ENCODE results near the gene MRGPRE.

Gene MRGPRE

DNA sequence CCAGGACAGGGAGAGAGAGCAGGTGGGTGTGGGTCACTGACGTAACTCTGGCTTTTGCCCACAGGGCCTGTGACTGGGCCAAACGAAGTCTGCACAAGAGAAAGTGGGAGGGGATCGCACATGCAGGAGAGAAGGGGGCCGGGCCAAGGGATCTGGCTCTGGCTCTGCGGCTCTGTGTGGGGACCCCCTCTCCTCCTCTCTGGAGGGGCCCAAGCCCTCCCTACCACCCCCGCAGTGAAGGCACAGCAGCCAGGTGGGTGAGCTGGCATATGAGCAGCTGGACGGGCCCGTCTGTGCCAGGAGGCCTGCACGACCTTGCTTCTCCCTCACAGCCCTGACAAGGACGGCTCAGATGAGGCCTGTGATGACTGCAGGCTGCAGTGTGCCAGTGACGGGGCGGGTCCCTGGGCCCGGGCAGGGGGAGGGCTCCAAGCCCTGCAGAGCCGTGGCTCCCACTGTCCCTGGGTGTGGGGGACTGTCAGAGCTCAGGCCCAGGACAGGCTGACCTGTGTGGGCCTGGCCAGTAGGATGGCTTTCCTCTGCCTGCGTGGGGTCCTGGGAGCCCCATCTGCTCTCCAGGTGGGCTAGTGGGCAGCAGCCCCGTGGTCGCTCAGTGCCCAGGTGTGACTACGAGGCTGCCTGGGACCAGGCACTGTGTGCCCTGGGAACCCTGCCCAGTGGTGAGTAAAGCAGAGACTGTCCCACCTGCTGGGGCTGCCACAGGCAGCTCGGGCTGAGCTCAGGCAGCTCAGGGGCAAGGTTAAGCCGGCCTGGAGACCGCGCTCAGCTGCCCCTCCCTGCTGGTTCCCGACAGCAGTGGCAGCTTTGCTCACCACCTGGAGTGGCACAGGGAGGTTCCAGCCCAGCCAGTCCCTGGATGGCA lies 35.8 kb downstream of the MRGPRE start:
- DNase-seq (ENCODE audit: low read depth, low spot score) = no peak

DNA sequence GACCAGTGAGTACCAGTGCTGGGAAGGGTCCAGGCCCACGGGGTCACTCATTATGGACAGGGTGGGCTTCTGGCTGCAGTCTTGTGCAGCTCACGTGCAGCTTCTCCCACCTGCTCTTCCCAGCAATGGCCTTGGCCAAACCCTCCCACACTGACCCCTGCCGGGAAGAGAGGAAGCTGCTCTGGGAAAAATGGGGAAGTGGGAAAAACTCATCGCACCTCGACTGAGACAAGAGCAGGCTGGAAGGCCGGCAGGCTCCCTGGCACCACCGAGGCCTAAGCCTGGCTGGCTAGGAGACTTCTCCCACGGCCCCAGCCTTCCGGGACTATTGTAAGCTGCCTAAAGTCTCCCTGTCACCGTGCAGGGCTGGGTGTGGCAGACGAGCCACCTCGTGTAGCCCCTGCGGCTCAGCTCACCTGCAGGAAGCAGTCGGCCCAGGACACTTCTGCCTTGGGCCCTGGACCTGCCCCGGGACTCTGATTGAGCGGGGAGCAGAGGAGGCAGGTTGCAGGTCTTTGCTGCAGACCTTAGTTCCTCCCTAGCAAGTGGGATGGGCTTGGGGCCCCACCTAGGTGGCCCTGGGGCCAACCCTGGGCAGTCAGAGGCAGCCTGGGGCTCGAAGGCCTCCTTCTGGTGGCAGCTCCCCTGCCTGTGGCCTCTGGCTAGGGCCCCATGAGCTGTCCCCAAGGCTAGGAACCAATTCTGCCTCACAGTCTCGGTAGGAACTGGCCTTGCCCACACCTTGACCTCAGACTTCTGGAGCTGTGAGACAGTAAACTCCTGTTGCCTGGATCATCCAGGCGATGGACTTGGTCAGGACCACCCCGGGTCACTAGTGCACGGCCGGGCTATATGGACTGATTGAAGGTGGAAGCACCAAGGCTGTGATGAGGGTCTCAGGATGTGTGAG lies 36.7 kb downstream of the MRGPRE start:
- DNase-seq (ENCODE audit: low read depth, low spot score) = no peak

DNA sequence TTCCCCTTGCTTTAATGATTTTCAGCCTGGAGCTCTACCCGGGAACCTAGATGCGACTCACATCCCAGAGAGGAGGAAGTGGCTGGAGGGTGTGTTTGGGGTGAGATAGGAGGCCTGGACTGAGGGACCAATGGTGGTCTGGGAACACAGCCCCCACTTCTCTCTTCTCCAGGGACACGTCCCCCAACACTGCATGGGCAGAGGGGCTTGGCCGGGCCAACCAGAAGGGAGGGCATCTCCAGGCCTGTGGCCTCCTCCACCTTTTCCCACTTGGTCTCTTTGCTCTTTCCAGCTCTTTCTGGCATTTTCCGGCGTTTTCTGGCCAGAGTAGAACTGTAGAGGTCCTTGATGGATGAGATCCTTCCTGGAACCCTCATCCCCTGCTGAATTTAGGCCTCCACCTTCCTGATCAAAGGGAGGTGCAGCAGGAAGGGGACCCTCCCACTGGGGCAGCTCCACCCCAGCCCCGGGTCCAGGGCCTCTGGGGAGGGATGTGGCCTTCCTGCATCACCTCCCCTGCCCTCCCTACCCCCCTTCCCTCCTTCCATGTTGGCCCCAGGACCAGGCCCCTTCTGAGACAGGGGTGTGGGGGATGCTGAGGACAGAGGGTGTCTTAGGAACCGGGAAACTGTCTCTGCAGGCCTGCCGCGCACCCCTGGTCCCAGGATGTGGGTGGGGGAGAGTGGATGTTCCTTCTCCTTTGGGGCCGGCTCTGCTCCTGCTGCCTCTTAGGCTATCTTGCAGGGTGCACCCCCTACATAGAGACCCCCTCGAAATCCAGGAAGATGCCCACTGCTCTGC lies 38.0 kb downstream of the MRGPRE start:
- DNase-seq (ENCODE audit: low read depth, low spot score) = no peak

DNA sequence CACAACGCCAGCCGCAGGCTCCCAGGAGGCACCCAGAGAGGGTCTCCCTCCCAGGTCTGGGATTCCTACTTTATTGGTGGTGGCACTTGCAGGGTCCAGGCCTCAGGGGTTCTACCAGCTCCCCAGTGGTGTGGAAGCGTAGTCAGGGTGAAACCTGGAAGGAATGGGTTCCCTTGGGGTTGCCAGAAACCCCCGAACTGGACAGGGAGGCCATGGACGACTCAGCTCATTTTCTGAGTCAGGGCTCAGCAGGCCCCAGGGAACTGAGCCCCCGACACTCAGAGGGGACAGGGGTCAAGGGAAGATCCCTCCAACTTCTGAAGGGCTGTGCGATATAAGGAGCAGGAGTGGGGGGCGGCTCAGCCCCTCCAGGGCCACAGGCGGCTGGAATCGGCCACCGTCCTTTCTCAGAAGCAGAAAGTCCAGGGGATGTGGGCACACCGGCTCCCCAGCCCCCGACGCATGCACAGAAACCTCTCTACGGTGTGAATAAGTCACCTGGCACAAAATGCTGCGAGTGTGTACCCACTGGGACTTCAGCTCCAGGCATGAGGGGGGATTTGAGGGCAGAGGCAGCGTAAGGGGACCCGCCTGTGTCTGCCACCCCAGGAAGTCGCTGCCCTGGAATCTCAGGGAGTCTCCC lies 38.7 kb downstream of the MRGPRE start:
- no peak for DNase-seq (ENCODE audit: low read depth, low spot score)

DNA sequence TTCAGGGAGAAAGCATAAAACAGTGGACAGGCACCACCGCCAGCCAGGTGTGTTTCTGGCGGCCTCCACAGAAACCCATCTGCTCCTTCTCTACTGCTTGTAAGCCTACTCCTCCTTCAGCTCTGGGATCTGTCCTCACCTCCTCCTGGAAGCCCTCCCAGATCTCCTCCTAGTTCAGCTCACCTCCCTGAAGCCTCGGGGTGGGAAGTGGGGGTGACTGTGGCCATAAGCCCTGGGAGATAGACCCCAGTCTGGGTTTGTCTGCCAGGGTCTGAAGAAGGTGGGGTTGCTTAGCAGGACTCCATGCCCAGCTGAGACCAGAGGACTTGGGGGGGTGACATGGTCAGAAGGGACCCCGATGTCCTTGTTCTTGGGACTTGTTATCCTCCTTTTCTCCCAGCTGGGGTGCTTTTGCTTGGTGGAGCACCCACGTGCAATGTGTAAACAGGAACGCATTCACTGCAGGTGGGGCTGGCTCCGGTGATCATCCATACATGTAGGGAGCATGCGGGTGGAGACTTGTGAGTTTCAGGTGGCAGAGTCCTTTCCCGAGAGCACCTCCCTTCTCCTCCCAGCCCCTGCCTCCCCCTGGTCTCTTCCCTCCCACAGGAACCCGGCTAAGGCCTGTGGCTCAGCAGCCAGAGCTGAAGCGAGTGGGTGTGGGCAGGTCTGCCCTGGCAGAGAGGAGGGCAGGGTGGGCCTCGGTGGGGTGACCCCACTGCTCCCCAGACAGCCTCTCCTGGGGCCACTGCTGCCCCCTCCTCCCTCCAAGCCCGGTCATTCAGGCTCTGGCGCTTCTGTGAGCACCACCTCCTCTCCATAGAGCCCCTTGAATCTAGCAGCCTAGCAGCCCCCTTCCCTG lies 39.5 kb downstream of the MRGPRE start:
- DNase-seq (ENCODE audit: low read depth, low spot score) = no peak

DNA sequence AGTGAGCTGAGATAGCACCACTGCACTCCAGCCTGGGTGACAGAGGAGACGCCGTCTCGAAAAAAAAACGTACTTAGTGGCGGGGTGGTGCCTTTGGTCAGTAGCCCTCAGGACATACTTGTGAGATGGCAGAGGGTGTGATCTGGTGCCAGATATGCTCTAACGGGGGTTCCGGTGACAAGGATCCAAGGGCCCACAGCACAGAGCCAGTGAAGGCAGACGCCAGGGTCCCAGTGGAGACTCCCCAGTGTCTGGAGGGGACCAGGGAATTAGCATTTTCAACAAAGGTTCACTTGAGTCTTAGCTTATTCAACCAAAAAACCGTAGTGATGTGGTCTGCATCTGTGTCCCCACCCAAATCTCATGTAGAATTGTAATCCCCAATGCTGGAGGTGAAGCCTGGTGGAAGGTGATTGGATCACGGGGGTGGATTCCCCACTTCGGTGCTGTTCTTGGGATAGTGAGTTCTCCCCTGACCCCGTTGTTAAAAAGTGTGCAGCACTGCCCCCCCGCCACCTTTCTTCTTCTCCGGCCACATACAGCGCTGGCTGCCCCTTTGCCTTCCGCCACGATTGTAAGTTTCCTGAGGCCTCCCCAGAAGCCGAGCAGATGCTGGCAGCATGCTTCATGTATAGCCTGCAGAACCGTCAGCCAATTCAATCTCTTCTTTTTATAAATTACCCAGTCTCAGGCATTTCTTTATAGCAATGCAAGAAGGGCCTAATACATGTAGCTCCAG lies 40.5 kb downstream of the MRGPRE start:
- no peak for DNase-seq (ENCODE audit: low read depth, low spot score)

DNA sequence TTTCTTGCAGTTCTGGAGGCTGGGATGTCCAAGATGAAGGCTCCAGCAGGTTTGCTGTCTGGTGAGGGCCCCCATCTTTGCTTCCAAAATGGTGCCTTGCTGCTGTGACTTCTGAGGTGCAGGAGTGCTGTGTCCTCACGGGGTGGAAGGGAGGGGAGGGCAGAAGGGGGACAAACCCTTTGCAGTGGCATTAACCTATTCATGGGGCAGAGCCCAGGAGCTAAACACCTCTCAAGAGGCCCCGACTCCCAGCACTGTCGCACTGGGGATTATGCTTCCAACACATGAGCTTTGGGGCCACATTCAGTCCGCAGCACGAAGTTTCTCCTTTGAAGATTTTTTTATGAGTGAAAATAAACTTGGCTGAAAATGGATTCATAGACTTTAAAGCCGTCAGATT lies 41.6 kb downstream of the MRGPRE start:
- DNase-seq (ENCODE audit: low read depth, low spot score) = no peak

DNA sequence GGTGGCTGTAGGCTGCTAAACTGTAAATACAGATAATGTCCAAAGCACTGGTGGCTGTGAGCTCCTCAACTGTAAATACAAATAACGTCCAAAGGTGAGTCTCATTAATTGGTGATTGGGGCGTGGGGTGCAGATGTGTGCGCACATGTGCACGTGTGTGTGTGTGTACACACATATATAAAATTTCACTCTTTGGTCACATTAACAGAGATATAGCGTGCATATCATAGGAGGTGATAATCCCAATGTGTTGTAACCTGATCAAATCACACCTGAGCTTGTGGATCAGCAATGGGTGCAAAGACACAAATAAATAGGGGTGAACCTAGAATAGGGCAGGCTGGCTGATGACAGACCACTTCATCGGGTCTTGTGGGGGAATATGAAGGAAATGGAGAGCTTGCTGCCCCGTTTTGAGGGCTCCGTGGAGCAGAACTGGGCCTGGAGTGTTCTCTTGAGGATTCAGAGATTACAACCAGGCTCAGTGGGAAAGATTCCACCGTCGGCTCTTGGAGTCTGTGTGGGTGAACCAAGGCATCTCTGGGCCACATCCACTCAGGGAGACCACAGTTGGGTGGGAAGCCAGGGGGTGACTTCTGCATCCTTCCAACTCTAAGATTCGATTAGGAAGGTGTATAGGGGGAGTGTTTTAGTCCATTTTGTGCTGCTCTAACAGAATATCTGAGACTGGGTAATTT lies 42.2 kb downstream of the MRGPRE start:
- no peak for DNase-seq (ENCODE audit: low read depth, low spot score)

DNA sequence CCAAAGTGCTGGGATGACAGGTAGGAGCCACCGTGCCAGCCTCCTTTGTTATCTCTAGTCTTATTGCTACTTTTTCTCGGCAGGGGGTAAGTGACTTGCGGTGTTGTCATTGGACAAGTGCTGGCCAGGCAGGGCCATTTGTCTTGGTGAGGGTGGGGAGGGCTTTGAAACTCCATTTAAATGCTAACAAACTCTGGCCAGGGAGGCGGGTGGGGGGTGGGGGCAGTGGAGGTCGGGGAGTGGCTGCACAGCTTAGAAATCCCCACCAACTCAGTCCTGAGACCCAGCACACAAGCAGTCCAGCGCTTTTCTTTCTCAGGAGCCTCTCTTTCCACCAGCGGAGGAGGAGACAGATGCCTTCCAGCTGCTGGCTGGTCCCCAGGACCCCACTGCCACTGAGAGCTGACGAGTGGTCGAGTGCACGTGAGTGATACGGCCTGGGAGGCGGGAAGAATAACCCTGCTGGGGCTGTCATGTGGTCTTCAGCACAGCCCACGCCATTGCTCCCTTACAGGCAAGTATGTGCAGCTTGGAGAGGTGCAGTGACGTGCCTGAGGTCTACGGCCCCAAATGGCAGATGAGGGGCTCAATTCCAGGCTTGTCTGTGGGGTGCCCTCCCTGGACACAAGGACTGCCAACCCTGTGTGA lies 42.9 kb downstream of the MRGPRE start:
- DNase-seq (ENCODE audit: low read depth, low spot score) = no peak

DNA sequence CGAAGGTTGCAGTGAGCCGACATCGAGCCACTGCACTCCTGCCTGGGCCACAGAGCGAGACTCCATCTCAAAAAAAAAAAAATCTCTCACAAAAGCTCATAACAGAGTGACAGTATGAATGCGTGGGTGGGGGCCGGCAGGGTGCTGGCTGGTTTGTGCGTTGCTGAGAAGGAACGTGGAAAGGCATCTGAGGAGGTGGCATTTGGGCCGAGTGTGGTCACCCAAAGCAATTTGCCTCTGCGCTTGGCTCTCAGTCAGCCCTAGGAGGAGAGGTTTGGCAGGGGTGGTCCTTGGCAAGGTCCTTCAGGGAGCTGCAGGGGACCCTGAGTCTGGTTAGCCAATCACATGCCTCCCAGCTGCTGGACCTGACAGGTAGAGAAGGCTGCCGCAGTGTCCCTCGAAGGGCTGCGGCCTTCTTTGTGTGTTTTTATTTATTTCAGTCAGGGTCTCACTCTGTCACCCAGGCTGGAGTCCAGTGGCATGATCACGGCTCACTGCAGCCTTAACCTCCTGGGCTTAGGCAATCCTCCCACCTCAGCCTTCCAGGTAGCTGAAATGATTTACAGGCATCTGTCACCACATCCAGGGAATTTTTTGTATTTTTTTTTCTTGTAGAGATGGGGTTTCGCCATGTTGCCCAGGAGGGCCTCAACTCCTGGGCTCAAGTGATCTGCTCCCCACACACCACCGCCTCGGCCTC lies 43.6 kb downstream of the MRGPRE start:
- DNase-seq (ENCODE audit: low read depth, low spot score) = no peak

DNA sequence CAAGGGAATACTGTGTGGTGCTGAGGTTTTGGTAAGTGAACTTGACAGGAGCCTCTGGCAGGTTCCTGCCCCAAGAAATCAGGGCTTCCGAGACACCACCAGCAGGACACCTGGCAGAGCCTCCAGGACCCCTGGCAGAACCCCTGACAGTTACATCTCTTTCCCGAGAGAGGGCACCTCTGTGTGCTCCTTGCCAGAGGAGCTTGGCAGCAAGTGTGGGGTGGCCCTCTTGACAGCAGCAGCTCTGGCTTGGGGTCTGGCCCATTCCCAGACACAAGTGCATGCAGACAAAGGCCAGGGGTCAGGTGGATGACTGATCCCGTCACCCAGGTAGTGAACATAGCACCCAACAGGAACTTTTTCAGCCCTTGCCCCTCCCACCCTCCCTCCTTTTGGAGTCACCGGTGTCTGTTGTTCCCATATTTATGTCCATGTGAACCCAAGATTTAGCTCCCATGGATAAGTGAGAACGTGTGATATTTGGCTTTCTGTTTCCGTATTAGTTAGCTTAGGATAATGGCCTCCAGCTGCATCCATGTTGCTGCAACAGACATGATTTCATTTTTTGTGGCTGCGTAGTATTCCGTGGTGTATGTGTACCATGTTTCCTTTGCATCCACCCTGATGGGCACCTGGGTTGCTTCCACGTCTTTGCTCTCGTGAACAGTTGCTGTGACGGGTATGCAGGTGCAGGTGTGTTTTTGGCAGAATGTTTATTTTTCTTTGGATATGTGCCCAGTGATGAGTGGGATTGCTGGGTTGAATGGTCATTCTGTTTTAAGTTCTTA lies 45.9 kb downstream of the MRGPRE start:
- no peak for DNase-seq (ENCODE audit: low read depth, low spot score)

DNA sequence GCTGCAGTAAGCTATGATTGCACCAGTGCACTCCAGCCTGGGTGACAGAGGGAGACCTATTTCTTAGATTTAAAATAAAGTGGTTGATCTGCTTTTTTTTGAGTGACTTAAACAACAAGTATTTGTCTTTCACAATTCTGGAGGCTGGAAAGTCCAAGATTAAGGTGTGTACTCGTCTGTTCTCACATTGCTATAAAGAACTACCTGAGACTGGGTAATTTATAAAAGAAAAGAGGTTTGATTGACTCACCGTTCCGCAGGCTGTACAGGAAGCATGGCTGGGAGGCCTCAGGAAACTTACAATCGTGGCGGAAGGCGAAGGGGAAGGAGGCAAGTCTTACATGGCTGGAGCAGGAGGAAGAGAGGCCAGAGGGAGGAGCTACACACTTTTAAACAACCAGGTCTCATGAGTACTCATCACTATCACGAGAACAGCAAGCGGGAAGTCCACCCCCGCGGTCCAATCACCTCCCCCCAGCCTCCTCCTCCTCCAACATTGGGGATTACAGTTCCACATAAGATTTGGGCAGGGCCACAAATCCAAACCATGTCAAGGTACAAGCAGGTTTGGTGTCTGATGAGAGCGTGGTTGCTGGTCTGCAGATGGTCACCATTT lies 47.4 kb downstream of the MRGPRE start:
- no peak for DNase-seq (ENCODE audit: low read depth, low spot score)

DNA sequence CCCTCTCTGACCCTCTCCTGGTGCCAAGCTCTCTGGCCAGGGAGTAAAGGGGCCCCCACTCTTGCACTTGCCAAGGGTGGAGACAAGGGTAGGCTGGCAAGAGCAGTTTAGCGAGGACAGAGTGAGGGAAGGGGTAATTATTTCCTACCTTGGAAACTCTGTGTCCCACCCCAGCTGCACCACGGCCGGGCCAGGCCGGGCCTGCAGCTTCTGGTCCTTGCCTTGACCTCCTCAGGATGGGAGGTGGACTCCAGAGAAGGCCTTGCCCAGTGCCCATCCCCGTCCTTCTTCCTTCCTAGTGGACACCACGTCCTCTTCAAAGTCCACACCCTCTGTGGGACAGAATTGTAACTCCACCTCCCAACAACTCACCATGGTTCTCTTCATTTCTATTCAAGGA lies 48.7 kb downstream of the MRGPRE start:
- DNase-seq (ENCODE audit: low read depth, low spot score) = no peak

DNA sequence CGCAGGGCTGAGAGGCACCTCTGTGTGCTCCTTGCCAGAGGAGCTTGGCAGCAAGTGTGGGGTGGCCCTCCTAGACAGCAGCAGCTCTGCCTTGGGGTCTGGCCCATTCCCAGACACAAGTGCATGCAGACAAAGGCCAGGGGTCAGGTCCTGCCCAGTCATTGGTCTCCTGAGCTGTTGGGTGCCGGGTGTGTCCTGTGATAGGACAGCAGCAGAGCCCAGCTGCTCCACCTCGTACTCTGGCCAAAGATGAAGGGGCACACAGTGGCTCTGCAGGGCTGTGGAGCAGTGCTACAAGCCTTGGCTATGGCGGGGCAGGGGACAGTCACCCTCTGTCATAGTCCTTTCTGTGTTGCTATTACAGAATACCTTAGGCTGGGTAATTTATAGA lies 49.8 kb downstream of the MRGPRE start:
- DNase-seq (ENCODE audit: low read depth, low spot score) = no peak

DNA sequence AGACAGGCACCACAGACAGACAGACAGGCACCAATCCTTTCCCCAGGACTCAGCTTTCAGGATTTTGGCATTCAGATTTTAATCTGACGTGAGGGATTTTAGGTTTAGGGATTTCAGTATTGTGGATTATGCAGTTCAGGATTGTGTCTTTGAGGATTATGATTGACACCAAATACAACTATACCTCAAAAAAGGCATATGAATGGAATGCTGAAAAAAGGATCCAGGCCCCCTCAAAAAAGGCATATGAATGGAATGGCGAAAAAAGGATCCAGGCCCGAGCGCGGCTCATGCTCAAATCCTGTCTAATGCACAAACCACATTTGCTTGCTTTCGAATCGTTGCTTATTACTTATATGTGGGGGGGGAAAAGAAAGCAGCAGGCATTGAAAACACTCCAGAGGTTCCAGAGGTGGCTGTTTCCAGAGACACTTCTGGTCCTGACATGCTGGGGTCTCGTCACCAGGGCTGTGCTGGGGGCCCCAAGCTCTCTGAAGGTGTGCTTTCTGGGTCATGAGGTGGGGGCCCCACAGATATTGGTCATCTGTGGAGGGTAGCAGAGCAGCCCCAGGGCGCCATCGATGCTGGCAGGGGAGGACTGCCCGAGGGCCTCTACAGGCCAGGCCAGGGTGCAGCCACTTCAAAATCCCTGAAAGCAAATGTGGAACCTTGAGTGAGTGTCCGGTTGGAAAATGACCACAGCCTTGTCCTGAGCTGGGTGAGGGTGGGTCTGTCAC lies 50.3 kb downstream of the MRGPRE start:
- DNase-seq (ENCODE audit: low read depth, low spot score) = no peak

DNA sequence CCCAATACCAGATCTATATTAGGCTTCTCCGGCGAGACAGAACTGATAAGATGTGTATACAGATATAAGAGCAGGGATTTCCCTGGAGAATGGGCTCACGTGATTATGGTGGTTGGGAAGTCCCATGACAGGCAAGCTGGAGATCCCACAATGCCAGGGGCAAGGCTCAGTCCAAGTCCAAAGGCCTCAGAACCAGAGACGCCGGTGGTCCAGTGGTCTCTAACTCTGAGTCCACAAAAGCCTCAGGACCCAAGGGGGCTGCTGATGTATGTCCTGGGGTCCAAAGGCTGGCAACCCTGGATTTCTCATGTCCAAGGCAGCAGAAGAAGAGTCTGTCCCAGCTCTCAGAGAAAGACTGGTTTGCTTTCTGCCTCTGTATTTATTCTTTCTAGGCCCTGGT lies 51.3 kb downstream of the MRGPRE start:
- DNase-seq (ENCODE audit: low read depth, low spot score) = no peak

Data from smooth muscle cell of the brain vasculature (primary cell).